GM12864 (cell line): ENCODE data around the gene GRIN1.

Experiments used
- DNase-seq: peaks from one replicate; pipeline ENCODE4 v3.0.0-alpha.2; 2011; ENCODE audit warnings: low read depth
- H3K4me3 ChIP-seq: 2 replicates; pipeline ENCODE4 v1.5.1; 2011; ENCODE audit warnings: mild to moderate bottlenecking, low read depth, low read length, control low read depth
- CTCF ChIP-seq: IDR thresholded peaks from 2 replicates; pipeline ENCODE4 v1.5.1; 2011; ENCODE audit warnings: low read depth, mild to moderate bottlenecking, moderate library complexity, low read length, control low read depth, inconsistent platforms; ENCODE audit errors: missing control alignments

Gene GRIN1

GRCh38 chr9:137103206-137103999, 35.6 kb upstream of the GRIN1 start:
- H3K4me3 ChIP-seq: no peak overlapping the region
- DNase-seq: no peak
- no peak for TF ChIP-seq CTCF

DNA sequence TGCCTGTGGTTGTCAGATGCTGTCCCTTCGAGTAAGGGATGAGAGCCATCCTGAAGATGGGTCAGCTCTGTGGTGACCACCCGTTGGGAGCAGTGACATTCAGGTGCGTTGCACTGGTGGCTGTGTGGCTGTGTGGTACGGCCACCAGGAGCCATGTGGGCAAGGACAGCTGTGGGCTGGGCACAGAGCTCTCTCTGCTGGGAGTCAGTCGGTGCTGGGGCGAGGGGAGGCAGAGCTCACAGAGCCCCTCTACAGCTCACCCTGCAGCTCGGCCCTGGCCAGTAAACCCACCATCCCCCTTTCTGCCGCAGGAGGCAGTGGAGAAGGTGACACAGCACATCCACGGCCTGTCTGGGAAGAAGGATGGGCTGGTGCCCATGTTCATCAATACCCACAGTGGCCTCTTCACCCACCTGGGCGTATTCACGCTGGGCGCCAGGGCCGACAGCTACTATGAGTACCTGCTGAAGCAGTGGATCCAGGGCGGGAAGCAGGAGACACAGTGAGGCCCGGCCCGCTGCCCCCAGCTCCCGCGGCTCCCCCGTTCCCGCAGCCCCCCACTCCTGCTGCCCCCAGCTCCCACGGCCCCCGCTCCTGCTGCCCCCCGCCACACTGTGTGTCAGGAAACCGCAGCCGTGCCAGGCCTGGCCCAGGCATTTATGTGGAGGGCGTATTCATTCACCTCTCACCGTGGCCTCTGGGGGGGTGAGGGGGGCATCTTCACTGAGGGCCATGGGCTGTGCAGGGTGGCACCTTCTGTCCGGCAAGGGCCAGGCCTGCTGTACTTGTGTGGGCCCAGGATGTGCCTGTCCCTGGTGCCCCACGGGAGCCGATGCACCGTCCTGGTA, 32.9 kb upstream of the GRIN1 start:
- no peak for TF ChIP-seq CTCF
- no peak overlapping the region for H3K4me3 ChIP-seq
- DNase-seq: no peak

DNA sequence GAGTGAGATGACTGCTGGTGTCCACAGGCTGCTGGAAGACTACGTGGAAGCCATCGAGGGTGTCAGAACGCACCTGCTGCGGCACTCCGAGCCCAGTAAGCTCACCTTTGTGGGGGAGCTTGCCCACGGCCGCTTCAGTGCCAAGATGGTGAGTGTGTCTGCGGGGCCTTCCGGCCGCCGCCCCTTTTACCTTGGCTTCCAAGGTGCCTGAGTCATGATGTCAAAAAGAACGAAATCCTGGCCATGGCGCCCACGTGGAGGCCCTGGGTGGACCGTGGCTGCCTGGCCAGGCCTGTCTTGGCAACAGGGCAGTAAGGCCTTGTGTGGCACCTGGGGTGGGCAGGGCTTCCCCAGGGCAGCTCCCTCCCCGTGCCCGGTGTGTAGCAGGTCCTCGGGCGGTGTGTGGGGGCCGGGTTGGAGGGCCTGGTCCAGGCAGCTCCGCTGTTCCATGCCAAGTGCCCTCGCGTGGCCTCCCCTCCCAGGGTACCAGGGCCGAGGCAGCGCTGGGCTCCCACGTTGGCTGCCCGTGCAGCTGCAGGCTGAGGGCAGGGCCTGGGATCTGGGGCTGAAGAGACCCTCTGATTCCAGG, 32.2 kb upstream of the GRIN1 start:
- no peak overlapping the region for H3K4me3 ChIP-seq
- no peak for TF ChIP-seq CTCF
- DNase-seq: no peak

GRCh38 chr9:137107312-137107921, 31.5 kb upstream of the GRIN1 start:
- no peak overlapping the region for H3K4me3 ChIP-seq
- no peak for TF ChIP-seq CTCF
- no peak for DNase-seq

GRCh38 chr9:137107982-137108381, 31.0 kb upstream of the GRIN1 start:
- TF ChIP-seq CTCF: no peak
- H3K4me3 ChIP-seq: no peak overlapping the region
- no peak for DNase-seq

DNA sequence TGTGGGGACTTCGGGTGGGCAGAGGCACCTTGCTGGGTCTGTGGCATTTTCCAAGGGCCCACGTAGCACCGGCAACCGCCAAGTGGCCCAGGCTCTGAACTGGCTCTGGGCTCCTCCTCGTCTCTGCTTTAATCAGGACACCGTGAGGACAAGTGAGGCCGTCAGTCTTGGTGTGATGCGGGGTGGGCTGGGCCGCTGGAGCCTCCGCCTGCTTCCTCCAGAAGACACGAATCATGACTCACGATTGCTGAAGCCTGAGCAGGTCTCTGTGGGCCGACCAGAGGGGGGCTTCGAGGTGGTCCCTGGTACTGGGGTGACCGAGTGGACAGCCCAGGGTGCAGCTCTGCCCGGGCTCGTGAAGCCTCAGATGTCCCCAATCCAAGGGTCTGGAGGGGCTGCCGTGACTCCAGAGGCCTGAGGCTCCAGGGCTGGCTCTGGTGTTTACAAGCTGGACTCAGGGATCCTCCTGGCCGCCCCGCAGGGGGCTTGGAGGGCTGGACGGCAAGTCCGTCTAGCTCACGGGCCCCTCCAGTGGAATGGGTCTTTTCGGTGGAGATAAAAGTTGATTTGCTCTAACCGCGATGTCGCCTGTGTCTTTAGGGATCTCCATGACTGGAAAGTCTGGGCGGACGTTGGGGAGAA, 30.2 kb upstream of the GRIN1 start:
- TF ChIP-seq CTCF: no peak
- H3K4me3 ChIP-seq: no peak overlapping the region
- DNase-seq: no peak
